GM21390 (cell line): ENCODE measurements around the gene CUX1.
A peak's percentile ranks its signal among the peaks of the same experiment; 100 is the strongest.

Experiments
- ATAC-seq: cut with Tn5 transposase; IDR thresholded peaks from one replicate; pipeline ENCODE4 v1.9.1; 2021; ENCODE audit not compliant: unreplicated experiment

Gene CUX1

DNA sequence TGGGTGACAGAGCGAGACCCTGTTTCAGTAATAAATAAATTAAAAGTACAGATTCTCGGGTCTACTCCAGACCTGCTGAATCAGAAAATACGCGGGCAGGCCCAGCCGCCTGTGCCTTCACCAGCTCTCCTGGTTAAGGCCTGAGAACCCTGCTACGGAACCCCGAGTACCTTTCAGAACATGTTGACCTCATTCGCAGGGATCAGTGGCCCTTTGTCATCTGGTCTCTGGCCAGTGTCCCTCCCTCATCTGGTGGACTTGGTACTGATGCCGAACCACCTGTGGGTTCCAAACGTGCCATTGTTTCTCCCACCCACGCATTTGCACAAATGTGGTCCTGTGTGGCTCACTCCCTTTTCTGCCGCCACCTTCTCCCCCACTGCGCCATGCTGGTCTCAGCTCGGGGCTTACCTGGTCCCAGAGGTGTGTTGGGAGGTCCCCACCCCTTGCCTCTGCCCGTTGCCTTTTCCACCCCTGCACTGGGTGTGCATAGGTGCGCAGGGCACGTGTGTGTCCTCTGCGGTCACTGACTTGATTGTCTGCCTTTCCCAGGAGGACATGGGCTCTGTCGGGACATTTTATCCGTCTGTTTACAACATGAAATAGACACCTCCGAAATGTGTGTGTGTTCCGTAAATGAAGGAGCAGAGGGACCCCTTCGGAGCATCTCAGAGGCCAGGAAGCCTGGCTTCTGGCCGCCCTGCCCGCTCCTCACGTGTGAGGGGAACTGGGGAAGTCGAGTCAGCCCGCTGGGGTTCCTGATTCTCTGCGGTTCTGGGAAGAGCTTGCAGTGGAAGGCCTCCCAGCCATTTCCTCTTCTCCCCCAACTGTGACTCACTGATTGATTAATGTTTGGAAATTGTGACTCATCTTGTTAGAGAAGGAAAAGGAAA lies 135.2 kb downstream of the CUX1 start:
- ATAC-seq = no peak

DNA sequence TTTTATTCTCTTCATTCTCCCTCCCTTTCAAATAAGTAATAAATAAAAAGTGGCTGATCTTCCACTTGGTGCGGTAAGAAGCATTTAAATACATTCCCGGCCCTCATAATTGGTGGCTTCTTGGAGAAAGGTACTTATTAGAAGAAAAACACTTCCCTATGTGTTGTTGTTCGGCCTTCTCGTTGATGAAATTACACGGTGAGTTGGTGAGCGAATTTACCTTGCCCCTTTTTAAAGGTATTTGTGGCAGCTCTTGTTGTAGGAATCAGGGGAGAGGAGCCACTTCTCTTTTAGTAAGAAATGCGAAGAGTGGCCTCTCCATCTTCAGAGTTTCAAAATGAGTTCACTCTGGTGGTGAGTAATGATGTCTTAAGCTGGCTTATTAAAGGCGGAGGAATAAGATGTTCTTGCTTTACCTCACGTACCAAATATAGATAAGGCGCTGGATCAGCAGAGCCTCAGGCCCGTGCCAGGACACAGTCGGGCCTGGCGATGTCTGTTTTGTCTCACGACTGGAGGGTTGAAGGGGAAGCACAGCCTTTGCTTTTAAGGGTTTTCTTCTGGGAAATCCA lies 135.9 kb downstream of the CUX1 start:
- ATAC-seq = peak; percentile 71

DNA sequence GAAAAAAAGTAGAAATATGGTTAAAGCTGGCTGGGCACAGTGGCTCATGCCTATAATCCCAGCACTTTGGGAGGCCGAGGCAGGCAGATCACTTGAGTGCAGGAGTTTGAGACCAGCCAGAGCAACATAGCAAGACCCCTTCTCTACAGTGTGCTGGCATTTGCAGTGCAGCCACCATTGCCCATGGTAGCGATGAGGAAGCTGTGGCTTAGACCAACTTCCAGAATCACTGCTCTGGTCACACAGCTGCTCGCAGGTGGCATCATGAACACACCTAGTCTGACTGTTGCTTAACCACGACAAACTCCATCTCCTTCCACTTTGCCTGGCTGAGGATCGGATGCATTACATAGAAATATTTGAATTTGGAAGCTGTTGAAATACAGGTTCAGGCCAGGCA lies 137.1 kb downstream of the CUX1 start:
- ATAC-seq = no peak

DNA sequence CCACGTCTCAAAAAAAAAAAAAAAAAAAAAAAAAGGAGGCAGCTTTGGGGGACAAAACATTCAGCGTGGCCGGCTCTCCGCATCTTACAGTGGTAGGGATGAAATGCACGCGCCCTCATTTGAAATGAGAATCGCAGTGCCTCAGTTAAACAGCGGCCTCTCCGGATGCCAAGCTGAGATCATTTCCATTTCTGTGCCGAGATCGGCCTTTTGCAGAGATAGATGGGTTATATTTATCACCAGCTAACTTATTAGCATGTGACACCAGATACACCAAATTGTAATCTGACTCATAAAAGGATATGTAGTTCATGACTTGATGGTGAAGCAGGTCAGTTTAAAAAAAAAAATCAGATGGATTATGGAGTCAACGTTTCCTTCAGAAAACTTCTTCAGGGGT lies 138.7 kb downstream of the CUX1 start:
- ATAC-seq = no peak

DNA sequence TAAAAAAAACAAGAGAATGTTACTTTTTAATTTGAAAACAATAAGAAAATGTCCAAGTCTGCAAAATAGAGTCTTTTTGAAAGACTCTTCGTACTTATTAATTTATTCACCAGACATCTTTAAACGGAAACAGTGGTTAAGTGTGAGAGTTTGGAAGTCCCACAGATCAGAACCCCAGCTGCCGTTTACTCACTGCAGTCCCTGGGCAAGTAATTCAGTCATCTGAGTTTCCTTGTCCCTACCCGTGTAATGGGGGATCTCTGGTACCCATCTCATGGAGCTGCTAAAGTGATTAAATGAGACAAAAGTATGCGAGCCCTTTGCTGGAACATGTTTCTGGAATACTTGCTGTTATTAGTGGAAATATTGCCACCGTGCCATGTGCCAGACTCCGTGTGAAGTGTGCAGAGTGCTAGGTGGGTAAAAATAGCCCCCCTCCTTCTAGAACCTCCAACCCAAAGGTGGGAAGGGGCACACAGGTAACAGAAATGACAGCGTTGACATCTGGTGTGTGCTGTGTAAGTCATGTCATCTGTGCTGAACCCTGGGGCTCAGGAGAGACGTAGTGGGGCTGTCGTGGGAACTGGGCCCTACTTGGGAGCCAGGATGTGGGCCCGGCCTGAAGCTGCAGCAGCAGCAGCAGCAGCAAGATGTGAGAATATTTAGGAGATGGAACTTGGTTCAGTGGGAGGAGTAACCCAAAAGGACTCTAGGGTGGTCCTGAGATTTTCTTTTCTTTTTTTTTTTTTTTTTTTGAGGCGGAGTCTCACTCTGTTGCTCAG lies 140.5 kb downstream of the CUX1 start:
- ATAC-seq = no peak

DNA sequence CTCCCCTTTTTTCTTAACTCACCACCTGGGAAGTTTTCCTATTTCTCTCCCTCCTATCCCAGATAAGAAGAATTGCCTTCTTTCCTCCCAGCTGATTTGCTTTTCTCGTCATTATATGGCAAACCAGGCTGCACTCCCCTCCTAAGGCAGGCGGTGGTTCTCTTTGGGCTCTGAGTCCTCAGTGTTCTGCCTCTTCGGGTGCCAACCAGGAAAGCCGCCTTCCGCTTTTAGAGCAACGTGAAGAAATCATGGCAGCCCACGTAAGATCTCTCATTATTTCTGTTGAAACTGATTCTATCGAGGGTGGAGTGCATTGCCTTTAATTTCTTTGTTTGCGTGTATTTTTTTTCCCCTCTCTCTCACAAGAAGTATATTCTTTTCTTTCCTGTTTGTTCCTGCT lies 141.9 kb downstream of the CUX1 start:
- ATAC-seq = no peak

DNA sequence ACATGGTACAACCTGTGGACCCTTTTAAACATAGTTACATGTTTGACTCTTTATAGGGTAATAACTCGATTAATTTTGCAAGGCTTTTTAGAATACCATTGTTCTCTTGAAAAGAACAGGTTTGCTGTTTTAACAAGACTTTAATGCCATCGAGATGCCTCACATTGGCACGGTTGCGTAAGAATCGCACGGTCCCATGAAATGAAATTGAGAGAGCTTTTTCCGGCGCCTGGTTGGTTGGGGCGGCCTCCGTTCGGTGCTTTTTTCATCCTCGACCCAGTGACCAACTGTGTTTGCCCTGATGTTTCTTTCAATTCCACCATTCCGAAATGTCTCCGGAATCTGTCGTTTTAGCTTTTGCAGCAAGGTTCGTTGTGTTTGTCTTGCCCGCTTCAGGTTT lies 142.4 kb downstream of the CUX1 start:
- ATAC-seq = no peak

DNA sequence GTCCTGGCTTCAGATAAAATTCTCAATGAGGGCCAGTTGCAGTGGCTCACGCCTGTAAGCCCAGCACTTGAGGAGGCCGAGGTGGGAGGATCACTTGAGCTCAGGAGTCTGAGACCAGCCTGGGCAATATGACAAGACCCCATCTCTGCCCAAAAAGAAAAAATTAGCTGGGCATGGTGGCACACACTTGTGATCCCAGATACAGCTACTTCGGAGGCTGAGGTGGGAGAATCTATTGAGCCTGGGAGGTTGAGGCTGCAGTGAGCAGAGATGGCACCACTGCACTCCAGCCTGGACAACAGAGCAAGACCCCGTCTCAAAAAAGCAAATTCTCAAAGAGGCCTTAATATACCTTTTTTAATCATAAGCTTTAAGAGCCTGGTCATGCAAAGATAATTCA lies 142.9 kb downstream of the CUX1 start:
- no peak for ATAC-seq

DNA sequence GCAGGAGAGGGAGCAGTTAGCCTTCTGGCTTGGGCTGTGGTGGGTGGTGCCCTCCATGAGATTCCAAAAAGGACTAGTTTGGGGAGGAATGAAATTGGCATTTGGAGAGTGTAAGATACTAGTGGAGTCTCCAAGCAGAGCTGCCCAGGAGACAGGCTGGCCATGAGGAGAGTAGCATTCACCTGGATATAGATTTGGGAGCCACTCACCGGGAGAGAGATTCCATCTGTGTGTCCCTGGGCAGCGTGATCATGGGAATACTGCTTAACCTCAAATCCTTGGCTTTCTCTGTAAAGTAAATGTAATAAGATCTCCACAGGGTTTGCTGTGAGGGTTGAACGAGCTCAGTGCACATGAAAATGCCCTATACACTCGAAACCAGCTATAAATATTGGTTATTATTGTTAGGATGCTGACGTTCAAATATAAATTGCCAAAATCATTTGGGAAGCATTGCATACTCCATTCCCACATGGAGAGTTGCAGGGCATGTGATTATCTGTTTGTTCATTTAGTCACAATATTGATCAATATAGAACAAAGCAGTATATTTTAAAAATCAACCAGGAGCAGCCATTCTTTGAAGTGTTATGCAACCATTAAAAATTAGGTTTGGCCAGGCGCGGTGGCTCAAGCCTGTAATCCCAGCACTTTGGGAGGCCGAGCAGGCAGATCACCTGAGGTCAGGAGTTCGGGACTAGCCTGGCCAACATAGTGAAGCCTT lies 143.7 kb downstream of the CUX1 start:
- ATAC-seq = no peak

DNA sequence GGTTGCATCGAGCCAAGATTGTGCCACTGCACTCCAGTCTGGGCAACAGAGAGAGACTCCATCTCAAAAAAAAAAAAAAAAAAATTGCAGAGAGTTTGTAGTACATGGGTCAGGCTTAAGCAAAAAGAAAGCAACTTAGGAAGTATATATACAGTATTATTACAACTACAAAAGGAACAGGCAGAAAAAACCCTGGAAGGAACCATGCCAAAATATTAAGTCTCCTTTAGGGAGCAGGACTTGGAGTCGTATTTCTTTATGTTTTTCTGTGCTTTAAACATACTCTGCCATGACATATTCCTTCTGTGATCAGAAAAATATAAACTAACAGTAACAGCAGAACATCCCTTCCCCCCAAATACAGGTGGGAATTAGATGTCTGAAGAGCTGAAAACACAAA lies 144.4 kb downstream of the CUX1 start:
- no peak for ATAC-seq

DNA sequence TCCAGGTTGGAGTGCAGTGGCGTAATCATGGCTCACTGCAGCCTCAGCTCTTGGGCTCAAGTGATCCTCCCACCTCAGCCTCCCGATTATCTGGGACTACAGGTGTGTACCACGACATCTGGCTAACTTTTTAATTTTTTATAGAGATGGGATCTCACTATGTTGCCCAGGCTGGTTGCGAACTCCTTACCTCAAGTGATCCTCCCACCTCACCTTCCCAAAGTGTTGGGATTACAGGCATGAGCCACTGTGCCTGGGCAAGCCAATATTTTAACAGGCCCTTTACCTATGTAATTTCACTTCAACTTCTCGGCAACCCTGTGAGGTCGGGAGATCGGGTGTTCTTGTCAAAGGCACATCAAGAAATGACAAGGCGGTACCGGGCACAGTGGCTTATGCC lies 146.3 kb downstream of the CUX1 start:
- no peak for ATAC-seq

DNA sequence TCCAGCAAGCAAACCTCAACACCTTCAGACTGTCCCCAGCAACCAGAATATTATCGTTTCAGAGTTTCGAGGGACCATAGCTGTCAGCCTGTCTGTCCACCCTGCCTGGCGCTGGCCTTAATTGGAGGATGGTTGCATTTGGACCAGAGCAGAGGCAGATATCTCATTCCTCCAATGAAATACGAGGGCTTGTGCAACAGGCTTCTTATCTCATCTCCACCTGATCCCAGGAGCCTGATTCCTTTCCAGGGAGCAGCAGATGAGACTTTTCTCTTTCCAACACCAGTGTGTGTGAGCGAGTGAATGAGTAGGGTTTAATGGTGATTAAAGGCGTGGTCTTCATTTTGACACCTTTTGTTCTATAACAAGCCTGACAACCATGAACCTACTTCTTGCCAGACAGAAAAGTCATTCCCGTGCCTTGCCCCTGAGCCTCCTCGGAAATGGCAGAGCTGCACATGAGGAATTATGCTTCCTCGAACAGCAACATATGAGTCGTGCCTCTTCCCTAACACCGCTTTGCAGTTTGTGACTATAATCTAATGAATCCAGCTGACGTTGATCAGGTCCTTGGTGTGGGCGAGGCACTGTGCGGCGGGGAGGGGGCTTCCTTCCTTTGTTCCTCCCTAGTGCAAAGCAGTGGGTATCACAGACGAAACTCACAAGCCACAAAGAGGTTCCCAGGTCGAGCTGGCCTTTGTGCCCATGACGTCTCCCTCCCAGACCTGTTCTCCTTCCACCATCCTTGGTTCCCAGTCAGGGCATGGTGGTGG lies 147.4 kb downstream of the CUX1 start:
- no peak for ATAC-seq

DNA sequence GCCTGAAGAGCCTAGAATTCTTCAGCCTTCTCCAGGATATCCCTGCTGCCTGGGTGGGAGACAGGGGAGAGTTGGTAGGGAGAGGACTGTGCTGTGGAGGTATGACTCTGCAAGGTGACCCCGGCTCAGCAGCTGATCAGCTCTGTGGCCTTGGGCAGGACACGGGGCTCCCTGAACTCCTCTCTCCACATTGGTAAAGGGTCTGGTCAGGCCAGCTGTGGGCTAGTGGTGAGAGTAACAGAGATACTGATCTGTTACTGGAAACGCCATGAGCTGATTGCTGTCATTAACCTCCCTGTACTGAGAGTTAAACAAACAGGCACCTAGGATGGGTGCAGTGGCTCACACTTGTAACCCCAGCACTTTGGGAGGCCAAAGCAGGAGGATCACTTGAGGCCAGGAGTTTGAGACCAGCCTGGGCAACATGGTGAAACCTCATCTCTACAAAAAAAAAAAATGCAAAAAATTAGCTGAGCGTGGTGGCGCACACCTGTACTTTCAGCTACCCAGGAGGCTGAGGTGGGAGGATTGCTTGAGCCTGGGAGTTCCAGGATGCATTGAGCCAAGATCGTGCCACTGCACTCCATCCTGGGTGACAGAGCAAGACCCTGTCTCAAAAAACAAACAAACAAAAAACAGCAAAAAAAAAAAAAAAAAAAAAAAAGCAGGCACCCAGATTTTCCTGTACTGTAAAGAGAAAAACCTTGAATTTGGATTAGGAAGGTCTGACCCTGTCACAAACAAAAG lies 151.5 kb downstream of the CUX1 start:
- ATAC-seq = no peak

DNA sequence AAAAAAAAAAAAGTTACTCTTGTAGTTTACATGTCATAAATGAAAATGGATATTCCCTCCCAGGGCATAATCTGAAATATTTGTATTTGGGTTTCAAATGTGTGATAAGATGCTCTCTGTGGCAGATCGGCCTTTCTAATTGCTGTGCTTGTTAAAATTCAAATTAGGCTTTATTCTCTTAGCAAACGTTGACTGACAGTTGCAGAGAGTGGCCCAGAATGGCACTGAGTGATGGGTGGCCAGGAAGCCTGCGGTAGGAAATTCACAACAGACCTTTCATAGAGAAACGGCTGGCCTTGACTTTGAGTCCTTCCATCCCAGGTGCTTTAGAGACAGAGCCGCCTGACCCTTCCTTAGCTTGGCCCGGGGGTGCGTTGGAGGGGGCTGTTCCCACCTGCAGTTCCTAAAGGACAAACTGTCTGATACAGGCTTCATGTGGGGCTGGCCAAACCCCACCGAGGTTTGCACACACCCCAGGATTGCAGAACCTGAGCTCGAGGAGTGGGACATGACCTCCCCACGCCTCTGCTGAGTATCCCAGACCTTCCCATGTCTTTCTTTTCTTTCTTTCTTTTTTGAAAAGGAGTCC lies 152.7 kb downstream of the CUX1 start:
- no peak for ATAC-seq

DNA sequence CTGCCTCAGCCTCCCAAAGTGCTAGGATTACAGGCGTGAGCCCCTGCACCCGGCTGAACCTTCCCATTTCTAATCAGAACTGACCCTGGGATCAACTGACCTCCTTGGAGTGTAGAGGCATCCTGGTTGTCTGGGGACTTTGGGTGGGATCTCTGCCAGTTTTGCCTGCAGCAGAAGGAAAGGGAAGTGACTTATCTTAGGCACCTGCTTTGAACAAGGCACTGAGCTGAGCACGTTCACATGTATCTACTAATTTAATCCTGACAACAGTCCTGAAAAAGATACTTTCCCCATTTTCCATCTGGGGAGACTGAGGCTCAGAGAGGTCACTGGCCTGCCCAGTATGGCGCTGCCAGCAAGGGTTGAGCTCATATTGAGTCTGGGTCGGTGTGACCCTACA lies 153.4 kb downstream of the CUX1 start:
- no peak for ATAC-seq

DNA sequence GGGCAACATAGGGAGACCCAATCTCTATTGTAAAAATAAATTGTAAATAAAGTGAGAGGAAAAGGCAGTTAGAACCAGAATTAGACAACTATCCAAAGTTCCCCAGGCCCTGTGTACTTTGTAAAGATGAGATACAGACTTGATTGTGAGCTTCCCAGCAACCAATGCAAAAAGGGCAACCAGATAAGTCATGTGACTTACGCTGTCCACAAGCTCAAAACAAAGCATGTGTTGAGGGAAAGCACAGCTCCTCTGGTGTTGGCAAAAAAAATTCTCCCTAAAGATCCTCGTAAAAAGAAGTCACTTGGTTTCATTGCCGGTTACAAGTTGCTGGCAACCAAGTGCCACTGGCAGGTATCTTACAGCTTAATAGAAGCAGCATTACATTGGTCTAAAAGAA lies 154.0 kb downstream of the CUX1 start:
- ATAC-seq = no peak

DNA sequence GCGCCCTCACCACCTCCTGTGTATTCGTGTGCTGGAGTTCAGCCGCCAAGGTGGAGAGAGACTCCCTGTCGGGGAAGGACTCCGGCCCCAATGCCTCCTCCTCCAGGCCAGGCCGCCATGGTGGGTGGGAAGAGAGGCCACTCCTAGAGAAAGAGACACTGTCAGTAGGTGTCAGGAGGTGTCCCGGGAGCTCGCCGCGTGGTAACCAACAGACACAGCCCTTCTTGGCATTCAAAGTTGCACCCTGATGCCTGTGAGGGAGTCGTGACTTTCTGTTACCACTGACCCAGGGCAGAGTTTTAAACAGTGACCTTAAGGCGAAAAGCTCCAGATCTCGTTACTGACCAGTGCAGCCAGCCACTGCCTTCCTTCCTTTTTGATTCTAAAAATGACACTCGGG lies 155.2 kb downstream of the CUX1 start:
- no peak for ATAC-seq

DNA sequence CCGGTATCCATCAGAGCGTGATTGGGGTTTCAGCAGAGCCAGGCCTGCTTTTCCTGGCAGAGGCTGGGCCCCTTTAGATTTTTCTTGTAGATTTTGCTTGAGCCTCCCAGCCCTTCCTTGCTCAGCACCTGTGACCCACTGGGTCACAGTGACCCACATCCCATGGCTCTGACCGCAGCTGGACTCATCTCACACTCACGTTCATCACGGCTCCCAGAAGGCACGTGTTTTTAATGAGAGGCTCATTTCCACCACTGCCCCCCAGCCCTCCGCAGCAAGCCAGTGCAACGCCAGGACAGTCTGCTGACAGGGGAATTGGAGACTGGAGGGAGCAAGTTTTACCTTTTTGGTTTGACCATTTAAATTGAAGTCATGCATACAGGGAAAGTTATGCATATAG lies 155.7 kb downstream of the CUX1 start:
- no peak for ATAC-seq

DNA sequence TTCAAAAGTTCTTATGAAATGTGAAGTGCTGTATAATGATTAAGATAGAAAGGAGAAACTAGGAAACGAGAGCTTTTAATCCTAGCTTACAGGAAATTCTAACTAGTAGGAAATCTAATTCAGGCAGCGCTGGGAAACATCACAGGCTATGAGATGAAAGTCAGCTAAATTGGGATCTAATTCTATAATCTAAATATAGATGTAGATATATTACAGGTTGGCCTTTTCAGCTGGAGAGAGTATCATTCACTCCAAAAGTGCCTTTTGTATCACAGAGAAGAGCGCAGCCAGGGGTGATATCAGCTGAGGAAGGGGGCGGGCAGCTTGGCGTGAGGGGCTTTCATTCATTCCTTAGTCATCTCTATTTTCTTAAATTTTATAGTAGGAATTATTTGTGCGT lies 157.0 kb downstream of the CUX1 start:
- ATAC-seq = no peak

DNA sequence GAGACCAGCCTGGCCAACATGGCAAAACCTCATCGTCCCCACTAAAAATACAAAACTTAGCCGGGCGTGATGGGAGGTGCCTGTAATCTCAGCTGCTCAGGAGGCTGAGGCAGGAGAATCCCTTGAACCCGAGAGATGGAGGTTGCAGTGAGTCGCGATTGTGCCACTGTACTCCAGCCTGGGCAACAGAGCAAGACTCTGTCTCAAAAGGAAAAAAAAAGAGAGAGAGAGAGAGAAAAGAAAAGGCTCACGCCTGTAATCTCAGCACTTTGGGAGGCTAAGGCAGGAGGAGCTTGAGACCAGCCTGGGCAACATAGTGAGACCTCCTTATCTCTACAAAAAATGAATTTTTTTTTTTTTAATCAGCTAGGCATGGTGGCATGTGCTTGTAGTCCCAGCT lies 157.6 kb downstream of the CUX1 start:
- ATAC-seq = no peak
